HG03575 (cell line): Measurements from ENCODE around the gene FDXR.

Experiments
- ATAC-seq: cut with Tn5 transposase; IDR thresholded peaks from one replicate; pipeline ENCODE4 v1.9.1; 2021; ENCODE audit not compliant: unreplicated experiment, insufficient number of reproducible peaks, low FRiP score; ENCODE audit errors: extremely low read depth

The FDXR gene

DNA sequence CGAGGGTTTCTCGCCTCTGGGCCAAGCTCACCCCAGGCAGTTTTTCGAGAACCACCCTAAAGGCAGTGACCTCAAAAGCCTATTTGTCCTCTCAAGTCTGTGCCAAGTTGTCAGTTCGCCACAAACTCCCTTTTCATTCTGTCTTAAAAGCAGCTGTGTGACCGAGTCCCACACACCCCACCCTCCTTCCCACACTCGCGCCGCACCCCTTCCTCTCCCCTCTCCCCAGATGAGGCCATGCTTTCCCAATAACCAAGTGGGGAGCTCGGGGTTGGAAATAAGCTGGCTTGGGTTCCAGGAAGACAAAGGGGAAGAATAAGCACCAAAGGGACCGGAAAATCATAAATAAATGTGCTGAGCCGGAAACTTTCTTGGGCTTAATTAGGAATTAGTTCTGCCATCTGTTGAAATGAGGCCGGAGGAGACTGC is 49.8 kb downstream of the FDXR start:
- ATAC-seq, result no peak

DNA sequence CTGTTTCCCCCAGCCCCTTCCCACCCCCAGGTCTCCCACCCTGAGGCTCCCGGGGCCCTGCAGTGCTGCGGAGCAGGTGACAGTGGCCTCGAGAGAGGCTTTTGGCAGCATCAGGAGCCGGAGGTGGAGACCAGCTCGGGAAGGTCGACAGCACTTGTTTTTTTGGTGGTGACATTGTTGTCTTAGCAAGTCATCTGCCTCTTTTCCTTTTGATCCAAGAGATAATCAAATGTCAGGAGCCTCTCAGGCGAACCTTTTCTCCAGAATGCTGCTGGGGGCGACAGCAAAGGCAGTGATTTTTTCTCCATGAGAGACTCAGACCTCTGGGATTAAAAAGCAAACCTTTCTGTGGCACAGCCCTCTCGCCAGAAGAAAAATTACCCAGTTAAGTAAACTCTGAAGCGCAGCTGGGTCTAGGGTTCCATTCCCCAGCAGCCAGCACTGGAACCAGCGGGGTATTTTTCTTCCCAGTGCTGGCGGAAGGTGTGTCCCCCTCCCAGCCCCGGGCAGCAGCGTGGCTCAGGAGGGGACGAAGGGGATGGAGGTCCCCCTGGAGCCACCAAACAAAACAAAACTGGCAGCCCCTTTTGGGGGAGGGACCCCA is 50.4 kb downstream of the FDXR start:
- ATAC-seq, result no peak

DNA sequence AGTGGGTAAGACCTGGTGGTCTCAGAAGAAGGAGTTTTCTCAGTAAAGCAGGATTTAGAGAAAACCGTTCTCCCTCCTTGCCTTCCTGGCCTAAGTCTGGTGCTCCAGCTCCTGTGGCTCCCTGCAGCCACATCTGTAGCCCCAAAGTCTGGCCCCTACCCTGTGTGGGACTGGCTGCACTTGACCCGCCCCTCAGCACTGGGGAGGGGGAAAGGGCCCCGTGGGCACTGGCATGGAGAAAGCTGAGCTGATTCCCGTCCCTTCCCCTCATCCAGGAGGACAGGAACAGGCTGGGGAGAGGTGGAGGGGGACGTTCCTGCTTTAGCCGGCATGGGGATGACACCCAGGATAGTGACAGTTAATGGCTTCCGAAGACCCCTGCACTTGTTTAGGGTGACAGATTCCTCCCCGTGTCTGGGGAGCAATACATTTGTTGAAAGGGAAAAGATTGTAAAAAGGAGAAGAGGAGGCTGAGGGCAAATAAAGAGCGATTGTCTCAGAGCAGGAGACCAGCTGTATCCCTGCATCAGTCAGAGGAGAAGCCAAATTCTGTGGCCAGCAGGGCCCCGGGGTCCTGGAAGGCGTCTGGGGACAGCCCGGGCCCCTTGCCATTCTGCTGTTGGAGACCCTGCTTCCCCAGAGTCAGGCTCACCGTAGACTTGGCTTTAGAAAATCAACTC is 51.0 kb downstream of the FDXR start:
- ATAC-seq, result no peak

- no peak for ATAC-seq
These were observed 52.9 kb downstream of the FDXR start for GRCh38 chr17:74819801-74820436.

- ATAC-seq, result no peak
These were observed 54.4 kb downstream of the FDXR start for GRCh38 chr17:74818291-74818938.

GRCh38 chr17:74816905-74817620 is 55.7 kb downstream of the FDXR start:
- ATAC-seq, result no peak

- ATAC-seq, result no peak
These were observed 57.0 kb downstream of the FDXR start for GRCh38 chr17:74815550-74816370.

GRCh38 chr17:74815067-74815466 is 57.7 kb downstream of the FDXR start:
- no peak for ATAC-seq

GRCh38 chr17:74814453-74814852 is 58.3 kb downstream of the FDXR start:
- ATAC-seq, result no peak
